ENCODE data around the gene NIPBL. TPM values are rescaled to one million over a fixed set of nuclear protein-coding genes. Genes with fewer than 3 reads are reported as not detected.

NIPBL gene
- total and polyA plus RNA-seq, 10 of the 15 experiments (the other 5 are each of a cell fraction or from before 2014, with no cell fraction given) = 10.4 to 50.4 (median 20.2) TPM

DNA sequence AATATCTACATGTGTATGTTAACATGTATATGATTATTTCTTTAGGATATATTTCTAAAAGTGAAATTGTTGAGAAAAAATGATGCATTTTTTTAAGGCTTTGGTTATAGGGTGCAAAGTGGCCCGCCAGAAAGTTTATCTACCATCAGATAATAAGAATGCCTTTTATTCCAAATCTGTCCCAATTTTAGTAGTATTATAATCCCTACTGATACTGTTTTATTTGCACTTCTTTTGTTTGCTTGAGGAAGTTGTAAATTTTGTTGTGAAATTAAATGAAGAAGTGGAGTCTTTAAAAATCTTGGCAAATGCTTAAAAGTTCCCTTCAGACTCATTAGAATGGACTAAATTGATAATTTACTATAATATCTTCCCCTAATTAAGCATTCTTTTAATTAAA is 73.0 kb downstream of the NIPBL start (continued):
- TF ChIP-seq ZNF207 (IDR thresholded peaks at IDR 0.05; ENCODE audit: borderline replicate concordance) = no peak
- TF ChIP-seq ATF7 (IDR thresholded peaks at IDR 0.05; ENCODE audit: low read depth) = no peak
- no peak for TF ChIP-seq SREBF1 (IDR thresholded peaks at IDR 0.05; ENCODE audit: low read length)
- no peak for TF ChIP-seq MEF2B (IDR thresholded peaks at IDR 0.05; ENCODE audit: partially characterized antibody, poor library complexity, severe bottlenecking)
- no peak for TF ChIP-seq CHD4 (IDR thresholded peaks at IDR 0.05)
- TF ChIP-seq CREB1 (IDR thresholded peaks at IDR 0.05; ENCODE audit: low read depth) = no peak

DNA sequence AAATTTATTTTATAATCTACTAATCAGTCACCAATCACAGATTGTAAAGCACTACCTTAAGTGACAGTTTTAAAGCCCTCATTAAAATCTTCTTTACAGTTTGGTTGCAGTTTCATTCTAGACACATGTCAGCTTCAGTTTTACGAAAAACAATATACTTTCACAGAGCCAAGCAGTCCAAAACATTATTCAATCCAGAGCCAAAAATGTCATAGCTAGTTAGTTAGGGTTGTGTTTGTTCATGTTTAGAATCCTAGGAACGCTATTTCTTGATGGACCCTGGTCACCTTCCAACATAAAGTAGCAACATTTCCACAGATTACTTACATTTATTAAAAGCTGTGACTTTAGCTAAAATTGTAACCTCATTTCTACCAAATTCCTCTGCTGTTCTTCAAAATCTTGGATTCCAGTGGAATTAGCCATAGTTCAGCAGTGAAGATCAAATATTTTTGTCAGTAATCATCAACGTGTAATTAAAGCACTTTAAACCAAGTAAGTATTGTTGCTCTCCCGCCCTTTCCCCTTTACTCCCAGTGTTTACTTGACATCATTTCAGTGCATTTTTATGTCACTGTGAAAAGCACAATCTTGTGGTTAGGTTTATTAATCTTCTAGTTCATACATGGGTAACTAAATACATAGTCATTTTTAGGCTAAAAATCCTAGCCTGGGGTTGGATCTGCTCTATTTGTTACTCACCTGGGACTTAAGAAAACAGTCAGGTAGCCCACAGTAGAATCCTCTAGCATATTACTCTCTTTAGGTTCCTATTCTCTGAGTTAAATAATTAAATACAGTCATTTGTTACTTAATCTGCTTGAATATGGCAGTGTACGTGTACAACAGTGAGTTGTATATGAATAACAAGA is 74.3 kb downstream of the NIPBL start:
- WGBS (ENCODE audit: insufficient coverage, insufficient replicate concordance, low lambda C conversion rate, missing lambda C conversion rate) = 79% methylated on average over 5 of the region's 5 CpGs
- peak; percentile 31 for FAIRE-seq
- intact Hi-C loops (cut with micrococcal nuclease; ENCODE audit: unreplicated experiment) = no loop called here

More for the DNA sequence above, 74.3 kb downstream of the NIPBL start:
- Histone ChIP-seq H4K20me1 (ENCODE audit: control insufficient read depth, insufficient read depth) (no peaks in the 10 kb centered on the region), H3K36me3 (ENCODE audit: control insufficient read depth in 2 of 2, insufficient read depth in 2 of 2, low read length in 1 of 2) (peaks cover 0 to 9% of the 10 kb centered on the region in 2 experiments; a peak in 2 of 4 replicates), H3K4me2 (ENCODE audit: control insufficient read depth, insufficient read depth) (no peak overlapping the region), H3K79me2 (ENCODE audit: control insufficient read depth, insufficient read depth, low read length) (peaks cover 64% of the 10 kb centered on the region), H3K9ac (ENCODE audit: control insufficient read depth, insufficient read depth, low read length) (no peak overlapping the region), H3K9me3 (replicated peaks; ENCODE audit: control insufficient read depth, insufficient read depth, low read length) (no peaks in the 10 kb centered on the region; the same call in 2 of the 3 replicates), H3K27me3 (replicated peaks in 1 of 2; ENCODE audit: control insufficient read depth in 2 of 2, insufficient read depth in 2 of 2, low read length in 1 of 2) (no peaks in the 10 kb centered on the region), H3K27ac (ENCODE audit: control insufficient read depth, insufficient read depth) (no peak overlapping the region), H3K4me3 (no peak overlapping the region), H2AFZ (ENCODE audit: control insufficient read depth, low read depth, low read length) (no peak overlapping the region), H3K4me1 (ENCODE audit: control insufficient read depth, insufficient read depth, low read length) (no peaks in the 10 kb centered on the region)
- DNase-seq (ENCODE audit: low read depth, low spot score) (no peak), ATAC-seq (peak; percentile 76)
- in situ Hi-C loops (cut with MboI) = no loop called here
- CTCF ChIA-PET = interaction anchor here (1.4 to 1.5 kb wide), 2 partner anchors 8 to 81 kb away, joined by 3 read pairs; no protein-coding TSS in a partner anchor
- RAD21 ChIA-PET (ENCODE audit: unreplicated experiment) = interaction anchor here (0.9 to 1.1 kb wide), 3 partner anchors 74 to 211 kb away, joined by 3 read pairs; no protein-coding TSS in a partner anchor
- POLR2A ChIA-PET = no interaction called here
- SMC1A ChIA-PET (ENCODE audit: uncharacterized antibody, unreplicated experiment) = interaction anchor here (0.9 to 3.6 kb wide), 5 partner anchors 10 to 221 kb away, joined by 3 to 10 read pairs (median 3); no protein-coding TSS in a partner anchor
- TF ChIP-seq EZH2 (IDR thresholded peaks at IDR 0.05; ENCODE audit: borderline replicate concordance, control insufficient read depth, low read depth, low read length) = no peak
- no peak for TF ChIP-seq GATAD2B (conservative IDR thresholded peaks at IDR 0.05; ENCODE audit: low read depth)
- TF ChIP-seq SP1 (IDR thresholded peaks at IDR 0.05; ENCODE audit: low read depth, low read length) = no peak
- TF ChIP-seq, protein P1, sequence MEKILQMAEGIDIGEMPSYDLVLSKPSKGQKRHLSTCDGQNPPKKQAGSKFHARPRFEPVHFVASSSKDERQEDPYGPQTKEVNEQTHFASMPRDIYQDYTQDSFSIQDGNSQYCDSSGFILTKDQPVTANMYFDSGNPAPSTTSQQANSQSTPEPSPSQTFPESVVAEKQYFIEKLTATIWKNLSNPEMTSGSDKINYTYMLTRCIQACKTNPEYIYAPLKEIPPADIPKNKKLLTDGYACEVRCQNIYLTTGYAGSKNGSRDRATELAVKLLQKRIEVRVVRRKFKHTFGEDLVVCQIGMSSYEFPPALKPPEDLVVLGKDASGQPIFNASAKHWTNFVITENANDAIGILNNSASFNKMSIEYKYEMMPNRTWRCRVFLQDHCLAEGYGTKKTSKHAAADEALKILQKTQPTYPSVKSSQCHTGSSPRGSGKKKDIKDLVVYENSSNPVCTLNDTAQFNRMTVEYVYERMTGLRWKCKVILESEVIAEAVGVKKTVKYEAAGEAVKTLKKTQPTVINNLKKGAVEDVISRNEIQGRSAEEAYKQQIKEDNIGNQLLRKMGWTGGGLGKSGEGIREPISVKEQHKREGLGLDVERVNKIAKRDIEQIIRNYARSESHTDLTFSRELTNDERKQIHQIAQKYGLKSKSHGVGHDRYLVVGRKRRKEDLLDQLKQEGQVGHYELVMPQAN (conservative IDR thresholded peaks at IDR 0.05) = no peak
- TF ChIP-seq IKZF1 (conservative IDR thresholded peaks at IDR 0.05) = no peak
- TF ChIP-seq MLLT1 (IDR thresholded peaks at IDR 0.05) = no peak
- no peak for TF ChIP-seq ATF7 (IDR thresholded peaks at IDR 0.05; ENCODE audit: low read depth)
- no peak for TF ChIP-seq SUZ12 (IDR thresholded peaks at IDR 0.05; ENCODE audit: unreplicated experiment)
- TF ChIP-seq PKNOX1 (IDR thresholded peaks at IDR 0.05) = peak; percentile 61; the same call in 1 of the 2 replicates
- no TSS peak for BruUV-seq (replicated peaks)
